Fibroblast of pulmonary artery (primary cell): ENCODE data around the gene CFAP45.

Experiments
- DNase-seq: peaks from one replicate; pipeline ENCODE4 v3.0.0-alpha.2; 2010; ENCODE audit warnings: low read depth
- H3K4me3 ChIP-seq: replicated peaks from 2 replicates; pipeline ENCODE4 v1.5.1; 2011; ENCODE audit warnings: low read depth, mild to moderate bottlenecking, control low read depth, low read length, moderate library complexity
- TF ChIP-seq, protein P1 (sequence below): IDR thresholded peaks from 2 replicates; pipeline ENCODE4 v1.5.1; 2011; ENCODE audit warnings: mild to moderate bottlenecking, control low read depth, low read length, inconsistent platforms; ENCODE audit errors: missing control alignments

CFAP45 gene

DNA sequence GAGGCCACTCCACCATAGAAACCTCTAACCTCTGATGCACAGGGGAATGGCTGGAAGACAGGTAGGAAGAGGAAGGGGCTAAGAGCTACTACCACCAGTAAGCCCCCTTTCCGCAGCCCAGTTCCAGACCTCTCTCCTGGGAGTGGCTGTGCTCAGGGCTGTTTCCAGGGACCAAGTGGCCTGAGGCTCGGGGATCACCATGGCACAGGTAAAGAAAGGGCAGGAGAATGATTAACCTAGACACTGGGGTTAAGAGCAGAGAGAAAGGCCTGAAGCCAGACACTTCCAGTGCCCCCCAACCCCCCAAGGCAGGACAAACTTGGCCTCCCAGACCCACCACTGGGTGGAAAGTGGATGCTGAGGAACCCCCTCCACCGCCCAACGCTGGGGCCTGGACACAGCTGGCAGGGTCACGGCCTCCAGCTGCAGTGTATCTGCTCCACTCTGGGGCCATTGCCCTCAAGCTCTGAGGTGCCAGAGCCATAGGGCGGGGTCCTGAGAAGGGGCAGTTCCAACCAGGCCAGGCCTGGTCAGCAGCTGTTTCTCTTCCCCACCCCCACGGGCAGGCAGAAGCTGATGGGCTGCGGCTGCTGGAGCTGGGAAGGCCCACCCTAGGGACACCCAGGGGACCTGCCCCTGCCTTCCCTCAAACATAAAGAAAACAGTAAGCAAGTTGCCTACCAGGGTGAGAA lies 22.7 kb upstream of the CFAP45 start:
- TF ChIP-seq, protein P1, sequence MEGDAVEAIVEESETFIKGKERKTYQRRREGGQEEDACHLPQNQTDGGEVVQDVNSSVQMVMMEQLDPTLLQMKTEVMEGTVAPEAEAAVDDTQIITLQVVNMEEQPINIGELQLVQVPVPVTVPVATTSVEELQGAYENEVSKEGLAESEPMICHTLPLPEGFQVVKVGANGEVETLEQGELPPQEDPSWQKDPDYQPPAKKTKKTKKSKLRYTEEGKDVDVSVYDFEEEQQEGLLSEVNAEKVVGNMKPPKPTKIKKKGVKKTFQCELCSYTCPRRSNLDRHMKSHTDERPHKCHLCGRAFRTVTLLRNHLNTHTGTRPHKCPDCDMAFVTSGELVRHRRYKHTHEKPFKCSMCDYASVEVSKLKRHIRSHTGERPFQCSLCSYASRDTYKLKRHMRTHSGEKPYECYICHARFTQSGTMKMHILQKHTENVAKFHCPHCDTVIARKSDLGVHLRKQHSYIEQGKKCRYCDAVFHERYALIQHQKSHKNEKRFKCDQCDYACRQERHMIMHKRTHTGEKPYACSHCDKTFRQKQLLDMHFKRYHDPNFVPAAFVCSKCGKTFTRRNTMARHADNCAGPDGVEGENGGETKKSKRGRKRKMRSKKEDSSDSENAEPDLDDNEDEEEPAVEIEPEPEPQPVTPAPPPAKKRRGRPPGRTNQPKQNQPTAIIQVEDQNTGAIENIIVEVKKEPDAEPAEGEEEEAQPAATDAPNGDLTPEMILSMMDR: no peak
- peak overlapping the region; percentile 100 for H3K4me3 ChIP-seq
- DNase-seq: peak; percentile 57

DNA sequence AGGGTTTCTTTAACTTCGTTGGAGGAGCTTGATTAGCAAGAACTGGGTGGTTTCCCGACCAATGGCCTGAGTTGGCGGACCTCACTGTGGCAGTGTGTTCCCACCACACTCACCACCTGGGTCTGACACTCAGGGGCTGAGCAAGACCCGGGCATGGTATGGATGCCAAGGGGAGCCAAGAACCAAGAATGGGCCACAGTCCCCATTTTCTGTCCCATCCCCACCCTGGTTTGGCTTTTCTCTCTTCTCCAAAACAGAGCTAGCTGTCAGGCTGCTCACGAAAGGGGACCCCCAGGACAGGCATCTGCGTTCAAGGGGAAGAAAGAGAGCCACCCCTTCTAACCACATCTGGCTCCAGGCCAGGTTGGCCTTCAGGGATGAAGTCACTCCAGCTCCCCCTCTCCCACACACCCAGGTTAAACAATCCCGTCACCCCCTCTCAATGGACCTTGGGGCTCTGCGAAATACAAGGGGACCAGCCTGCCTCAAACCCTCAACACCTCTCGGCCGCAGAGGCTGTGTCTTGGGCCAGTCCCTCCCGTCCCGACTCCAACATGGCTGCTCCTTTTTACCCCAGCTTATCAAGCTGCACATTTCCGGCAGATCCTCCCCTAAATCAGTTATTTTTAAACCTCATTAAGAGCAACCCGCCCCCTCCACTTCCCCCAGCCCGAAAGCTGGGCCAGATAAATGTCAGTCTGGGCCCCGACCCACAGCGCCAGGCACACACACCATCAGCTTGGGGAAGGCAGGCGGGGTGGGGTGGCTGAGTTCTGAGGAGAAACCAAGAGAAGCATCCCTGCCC lies 21.9 kb upstream of the CFAP45 start:
- H3K4me3 ChIP-seq: peak overlapping the region; percentile 100
- TF ChIP-seq, protein P1: no peak
- peak; percentile 42 for DNase-seq

DNA sequence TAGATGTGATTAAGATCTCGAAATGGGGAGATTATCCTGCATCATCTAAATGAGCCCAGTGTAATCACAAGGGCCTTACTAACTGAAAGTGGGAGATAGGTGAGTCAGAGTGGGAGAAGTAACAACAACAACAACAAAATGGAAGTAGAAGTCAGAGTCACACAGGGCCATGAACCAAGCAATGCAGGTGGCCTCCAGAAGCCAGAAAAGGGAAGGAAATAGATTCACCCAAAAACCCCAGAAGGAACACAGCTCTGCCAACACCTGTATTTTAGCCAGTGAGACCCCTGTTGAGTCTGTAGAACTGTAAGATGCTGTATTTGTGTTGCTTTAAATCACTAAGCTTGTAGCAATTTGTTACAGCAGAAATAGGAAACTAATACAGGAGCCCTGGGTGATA lies 21.3 kb upstream of the CFAP45 start:
- DNase-seq: no peak
- no peak overlapping the region for H3K4me3 ChIP-seq
- TF ChIP-seq, protein P1: no peak

DNA sequence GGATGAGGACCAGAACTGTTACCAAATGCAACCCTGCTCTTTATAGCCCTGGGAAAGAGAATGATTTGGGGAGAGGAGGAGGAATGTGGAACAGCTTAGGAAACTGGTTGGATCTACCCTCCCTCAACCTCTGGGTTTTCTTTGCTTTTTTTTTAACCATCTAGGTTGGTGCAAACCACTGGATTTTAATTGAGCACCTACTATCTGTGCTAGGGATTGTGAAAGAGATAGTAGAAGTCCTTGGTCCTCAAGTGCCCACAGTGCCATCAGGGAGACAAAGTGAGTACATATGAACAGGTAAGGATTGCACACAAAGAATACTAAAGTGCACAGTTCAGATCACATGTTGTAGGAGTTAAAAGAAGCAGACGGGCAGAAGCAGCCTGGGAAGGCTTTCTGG lies 20.7 kb upstream of the CFAP45 start:
- DNase-seq: no peak
- H3K4me3 ChIP-seq: no peak overlapping the region
- TF ChIP-seq, protein P1: no peak

DNA sequence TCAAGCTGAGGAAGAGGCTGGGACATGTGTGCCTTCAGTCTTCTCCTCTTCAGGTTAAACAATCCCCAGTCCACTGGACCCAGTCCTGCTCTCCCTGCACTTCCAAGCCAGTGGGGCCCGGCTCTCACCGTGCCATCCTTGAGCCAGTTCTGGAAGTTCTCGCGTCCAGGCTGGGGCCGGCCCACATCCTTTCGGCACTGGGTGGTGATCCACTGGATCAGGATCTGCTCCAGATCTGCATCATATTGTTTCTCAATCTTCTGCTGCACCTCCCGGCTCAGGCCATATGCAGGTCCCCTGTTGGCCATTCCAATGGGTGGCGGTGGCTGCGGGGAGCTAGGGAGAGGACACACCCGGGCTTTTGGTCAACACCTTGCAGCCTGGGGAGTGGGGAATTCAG lies 20.2 kb upstream of the CFAP45 start:
- H3K4me3 ChIP-seq: no peak overlapping the region
- DNase-seq: no peak
- TF ChIP-seq, protein P1: no peak

DNA sequence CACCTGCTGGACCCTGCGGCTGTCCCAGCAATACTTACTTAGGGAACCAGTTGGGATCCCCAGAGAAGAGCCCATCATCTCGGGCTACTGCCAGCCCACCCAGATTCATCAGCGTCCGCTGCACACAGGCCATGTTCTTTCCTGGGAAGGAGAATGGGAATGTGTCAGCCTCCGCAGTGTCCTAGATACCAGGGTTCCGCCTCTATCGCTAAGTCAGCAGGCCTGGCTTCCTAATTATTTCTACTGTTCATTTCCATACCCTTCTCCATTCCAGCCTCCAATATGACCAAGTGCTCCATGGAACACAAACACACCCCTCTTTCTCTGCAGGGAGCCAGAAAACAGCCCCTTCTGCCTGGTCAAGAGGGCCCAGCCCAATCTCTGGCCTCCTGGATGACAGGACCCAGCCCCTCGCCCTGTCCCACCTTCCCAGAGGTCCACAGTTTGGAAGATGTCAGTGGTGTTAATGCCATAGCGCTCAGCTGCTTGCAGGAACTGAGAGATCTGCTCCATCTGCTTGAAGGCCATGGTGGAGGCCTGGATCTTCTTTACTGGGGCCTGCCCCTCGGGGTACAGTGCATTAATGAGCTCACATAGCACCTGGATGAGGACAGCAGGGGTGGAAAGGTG lies 19.4 kb upstream of the CFAP45 start:
- DNase-seq: no peak
- TF ChIP-seq, protein P1: no peak
- no peak overlapping the region for H3K4me3 ChIP-seq
